Endothelial cell (in vitro differentiated cells): ENCODE results near the gene MLANA. TPM values are rescaled to one million over a fixed set of nuclear protein-coding genes. Genes with fewer than 3 reads are reported as not detected.

Experiments used
- DNase-seq: peaks from one replicate; pipeline ENCODE4 v3.0.0; 2021; ENCODE audit warnings: low spot score
- H3K27ac Mint-ChIP-seq: one replicate; pipeline ENCODE4 v1.8.0; 2021; ENCODE audit warnings: mixed read lengths, inconsistent platforms; ENCODE audit not compliant: unreplicated experiment
- H3K27me3 Mint-ChIP-seq: one replicate; pipeline ENCODE4 v1.8.0; 2021; ENCODE audit warnings: mild to moderate bottlenecking, moderate library complexity, mixed read lengths, inconsistent platforms; ENCODE audit not compliant: unreplicated experiment
- H3K36me3 Mint-ChIP-seq: one replicate; pipeline ENCODE4 v1.8.0; 2021; ENCODE audit warnings: mild to moderate bottlenecking, low read depth, mixed read lengths, inconsistent platforms; ENCODE audit not compliant: unreplicated experiment
- H3K4me1 Mint-ChIP-seq: one replicate; pipeline ENCODE4 v1.8.0; 2021; ENCODE audit warnings: mild to moderate bottlenecking, mixed read lengths, inconsistent platforms; ENCODE audit not compliant: unreplicated experiment
- H3K4me3 Mint-ChIP-seq: one replicate; pipeline ENCODE4 v1.8.0; 2021; ENCODE audit warnings: mild to moderate bottlenecking, mixed read lengths, inconsistent platforms; ENCODE audit not compliant: unreplicated experiment
- H3K9me3 Mint-ChIP-seq: one replicate; pipeline ENCODE4 v1.8.0; 2021; ENCODE audit warnings: mixed read lengths, inconsistent platforms; ENCODE audit not compliant: unreplicated experiment
- long read RNA-seq: library from polyadenylated mRNA; unstranded; transcript quantifications from one replicate; pipeline ENCODE4 v2.0.0, GENCODE V29; 2020; ENCODE audit not compliant: unreplicated experiment
- total RNA-seq: library from RNA; stranded (reverse); fragmentation: NEBNext Ultra II Directional; extraction: Animal tissue kit (Norgen Biotek cat#: 25700); gene quantifications from one replicate; pipeline ENCODE4 v1.2.1, GENCODE V29; 2021; ENCODE audit not compliant: unreplicated experiment
- TF ChIP-seq, protein P1 (sequence below): fragments of 200-600 bp; sonication (generic); IDR thresholded peaks from one replicate; pipeline ENCODE4 v1.5.0; 2021; ENCODE audit warnings: antibody characterized with exemption; ENCODE audit not compliant: unreplicated experiment

The MLANA gene, protein sequence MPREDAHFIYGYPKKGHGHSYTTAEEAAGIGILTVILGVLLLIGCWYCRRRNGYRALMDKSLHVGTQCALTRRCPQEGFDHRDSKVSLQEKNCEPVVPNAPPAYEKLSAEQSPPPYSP
- not detected for total RNA-seq
- long read RNA-seq = 0 reads

DNA sequence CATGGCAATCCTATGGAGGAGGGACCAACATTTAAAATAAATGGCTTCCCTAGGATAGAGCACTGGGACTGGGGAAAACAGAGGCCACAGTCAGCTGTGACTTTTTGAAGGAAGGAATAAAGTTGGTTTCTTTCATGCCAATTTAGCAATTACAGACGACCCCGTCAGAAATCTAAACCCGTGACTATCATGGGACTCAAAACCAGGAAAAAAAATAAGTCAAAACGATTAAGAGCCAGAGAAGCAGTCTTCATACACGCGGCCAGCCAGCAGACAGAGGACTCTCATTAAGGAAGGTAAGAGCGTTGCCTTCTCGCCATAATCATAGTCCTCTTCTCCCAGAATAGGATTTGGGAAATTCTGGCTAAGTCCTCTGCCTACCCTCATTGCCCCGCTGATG lies at the start of gene MLANA:
Gene MLANA (plus strand): TSS at position 249 of the 400 bp plus-strand sequence. CDS start 1,586 bp downstream, outside the sequence.
- H3K27me3 Mint-ChIP-seq = peaks cover 2% of the 10 kb centered on the region
- no peak within 1 kb of the TSS for H3K4me3 Mint-ChIP-seq
- no peaks in the 10 kb centered on the region for H3K36me3 Mint-ChIP-seq
- H3K9me3 Mint-ChIP-seq = no peaks in the 10 kb centered on the region
- TF ChIP-seq, protein P1, sequence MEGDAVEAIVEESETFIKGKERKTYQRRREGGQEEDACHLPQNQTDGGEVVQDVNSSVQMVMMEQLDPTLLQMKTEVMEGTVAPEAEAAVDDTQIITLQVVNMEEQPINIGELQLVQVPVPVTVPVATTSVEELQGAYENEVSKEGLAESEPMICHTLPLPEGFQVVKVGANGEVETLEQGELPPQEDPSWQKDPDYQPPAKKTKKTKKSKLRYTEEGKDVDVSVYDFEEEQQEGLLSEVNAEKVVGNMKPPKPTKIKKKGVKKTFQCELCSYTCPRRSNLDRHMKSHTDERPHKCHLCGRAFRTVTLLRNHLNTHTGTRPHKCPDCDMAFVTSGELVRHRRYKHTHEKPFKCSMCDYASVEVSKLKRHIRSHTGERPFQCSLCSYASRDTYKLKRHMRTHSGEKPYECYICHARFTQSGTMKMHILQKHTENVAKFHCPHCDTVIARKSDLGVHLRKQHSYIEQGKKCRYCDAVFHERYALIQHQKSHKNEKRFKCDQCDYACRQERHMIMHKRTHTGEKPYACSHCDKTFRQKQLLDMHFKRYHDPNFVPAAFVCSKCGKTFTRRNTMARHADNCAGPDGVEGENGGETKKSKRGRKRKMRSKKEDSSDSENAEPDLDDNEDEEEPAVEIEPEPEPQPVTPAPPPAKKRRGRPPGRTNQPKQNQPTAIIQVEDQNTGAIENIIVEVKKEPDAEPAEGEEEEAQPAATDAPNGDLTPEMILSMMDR = no peak
- H3K4me1 Mint-ChIP-seq = no peaks in the 10 kb centered on the region
- H3K27ac Mint-ChIP-seq = no peak within 1 kb of the TSS
- DNase-seq = no peak

DNA sequence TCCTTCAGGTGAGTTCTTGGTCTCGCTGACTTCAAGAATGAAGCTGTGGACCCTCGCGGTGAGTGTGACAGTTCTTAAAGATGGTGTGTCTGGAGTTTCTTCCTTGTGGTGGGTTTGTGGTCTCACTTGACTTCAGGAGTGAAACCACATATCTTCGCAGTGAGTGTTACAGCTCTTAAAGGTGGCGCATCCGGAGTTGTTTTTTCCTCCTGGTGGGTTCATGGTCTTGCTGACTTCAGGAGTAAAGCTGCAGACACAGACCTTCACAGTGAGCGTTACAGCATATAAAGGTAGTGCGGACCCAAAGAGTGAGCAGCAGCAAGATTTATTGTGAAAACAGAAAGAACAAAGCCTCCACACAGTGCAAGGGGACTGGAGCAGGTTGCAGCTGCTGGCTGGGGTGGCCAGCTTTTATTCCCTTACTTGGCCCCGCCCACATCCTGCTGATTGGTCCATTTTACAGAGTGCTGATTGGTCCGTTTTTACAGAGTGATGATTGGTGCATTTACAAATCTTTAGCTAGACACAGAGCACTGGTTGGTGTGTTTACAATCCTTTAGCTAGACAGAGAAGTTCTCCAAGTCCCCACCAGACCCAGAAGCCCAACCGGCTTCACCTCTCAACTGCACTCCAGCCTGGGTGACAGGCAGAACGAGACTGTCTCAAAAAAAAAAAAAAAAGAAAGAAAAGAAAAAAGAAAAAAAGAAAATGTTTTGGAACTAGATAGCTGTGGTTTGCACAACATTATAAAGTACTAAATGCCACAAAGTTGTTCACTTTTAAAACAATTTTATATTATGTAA lies 48.7 kb upstream of the MLANA start:
- Mint-ChIP-seq H3K36me3 (no peaks in the 10 kb centered on the region), H3K4me3 (no peak overlapping the region), H3K27ac (no peak overlapping the region), H3K4me1 (peaks cover 36% of the 10 kb centered on the region), H3K9me3 (no peaks in the 10 kb centered on the region), H3K27me3 (peaks cover 3% of the 10 kb centered on the region)
- DNase-seq = no peak
- TF ChIP-seq, protein P1 = no peak

GRCh38 chr9:5842929-5843793 lies 47.5 kb upstream of the MLANA start:
- Mint-ChIP-seq H3K9me3 (no peaks in the 10 kb centered on the region), H3K4me3 (no peak overlapping the region), H3K36me3 (no peaks in the 10 kb centered on the region), H3K27me3 (peaks cover 2% of the 10 kb centered on the region), H3K27ac (peak overlapping the region; percentile 62), H3K4me1 (peaks cover 36% of the 10 kb centered on the region)
- TF ChIP-seq, protein P1 = no peak
- no peak for DNase-seq

DNA sequence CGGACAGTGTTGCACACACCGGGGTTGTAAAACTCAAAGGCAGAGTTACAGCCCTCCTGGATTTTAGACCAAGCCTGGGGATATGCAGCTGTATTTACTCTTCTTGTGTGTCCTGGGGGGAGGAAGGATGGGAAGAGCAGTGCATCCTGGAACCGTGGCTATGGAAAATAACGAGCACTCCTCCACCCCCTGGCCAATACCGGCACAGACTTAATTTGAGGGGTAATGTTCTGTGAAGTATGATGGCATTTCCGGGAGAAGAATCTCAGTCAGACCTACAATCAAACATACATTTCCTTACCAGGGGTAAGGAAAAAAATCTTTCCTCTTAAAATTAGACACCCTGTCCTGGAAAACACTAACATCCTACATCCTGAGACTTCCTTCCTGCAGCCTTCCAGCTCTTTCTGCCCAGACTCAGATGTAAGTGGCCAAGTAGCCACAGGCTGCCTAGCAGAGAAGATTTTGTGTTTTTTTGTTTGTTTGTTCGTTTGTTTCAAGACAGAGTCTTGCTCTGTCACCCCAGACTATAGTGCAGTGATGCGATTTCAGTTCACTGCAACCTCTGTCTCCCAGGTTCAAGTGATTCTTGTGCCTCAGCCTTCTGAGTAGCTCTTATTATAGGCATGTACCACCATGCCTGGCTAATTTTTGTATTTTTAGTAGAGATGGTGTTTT lies 46.8 kb upstream of the MLANA start:
- no peak overlapping the region for H3K4me3 Mint-ChIP-seq
- H3K9me3 Mint-ChIP-seq = no peaks in the 10 kb centered on the region
- TF ChIP-seq, protein P1 = no peak
- peak; percentile 31 for DNase-seq
- no peaks in the 10 kb centered on the region for H3K27me3 Mint-ChIP-seq
- H3K4me1 Mint-ChIP-seq = peaks cover 36% of the 10 kb centered on the region
- H3K27ac Mint-ChIP-seq = peak overlapping the region; percentile 62
- no peaks in the 10 kb centered on the region for H3K36me3 Mint-ChIP-seq
